IMR-90 (cell line): ENCODE data around the gene CILP. TPM values are rescaled to one million over a fixed set of nuclear protein-coding genes. Genes with fewer than 3 reads are reported as not detected.

Experiments used
- ATAC-seq: fragments of 200-7000 bp; cut with Tn5 transposase; 2 replicates; pipeline ENCODE4 v1.9.1; 2020; ENCODE audit warnings: low read depth, mild to moderate bottlenecking, moderate library complexity
- BruUV-seq: library from RNA; stranded (reverse); fragments of 400-500 nt; replicated peaks from 2 replicates; lab custom pipeline; 2021; lab: Mats Ljungman, UMichigan
- CTCF ChIA-PET: fragments of 300-600 bp; formaldehyde crosslinking; extraction: SDS; loops from one replicate; lab custom pipeline; 2021; ENCODE audit warnings: antibody characterized with exemption; lab: Yijun Ruan, JAX
- POLR2A ChIA-PET: fragments of 300-600 bp; sonication (Branson Sonifier 250); formaldehyde crosslinking; loops from one replicate; lab custom pipeline; 2022; ENCODE audit warnings: antibody characterized with exemption; ENCODE audit not compliant: unreplicated experiment; lab: Charles Lee
- DNase-seq: peaks from one replicate; pipeline ENCODE4 v3.0.0; 2013
- H2AFZ ChIP-seq: replicated peaks from 2 replicates; pipeline ENCODE3; 2013; ENCODE audit warnings: low read length, mild to moderate bottlenecking; ENCODE audit not compliant: poor library complexity
- H2AK5ac ChIP-seq: 2 replicates; pipeline ENCODE4 v1.6.1; 2013; ENCODE audit warnings: low read depth, low read length, inconsistent platforms
- H2AK9ac ChIP-seq: replicated peaks from 2 replicates; pipeline ENCODE3; 2013; ENCODE audit warnings: mild to moderate bottlenecking, low read depth, low read length, moderate library complexity; ENCODE audit not compliant: poor library complexity
- H2BK120ac ChIP-seq: 2 replicates; pipeline ENCODE4 v1.6.1; 2013; ENCODE audit warnings: low read depth, low read length, inconsistent platforms
- H2BK15ac ChIP-seq: 3 replicates; pipeline ENCODE4 v1.6.1; 2013; ENCODE audit warnings: low read depth, low read length, inconsistent platforms
- H2BK20ac ChIP-seq: 2 replicates; pipeline ENCODE4 v1.6.1; 2013; ENCODE audit warnings: low read depth, mild to moderate bottlenecking, inconsistent platforms, low read length, moderate library complexity
- H2BK5ac ChIP-seq: 2 replicates; pipeline ENCODE4 v1.6.1; 2013; ENCODE audit warnings: mild to moderate bottlenecking, low read depth, low read length, inconsistent platforms; ENCODE audit not compliant: poor library complexity, severe bottlenecking
- H3K14ac ChIP-seq: replicated peaks from 2 replicates; pipeline ENCODE4 v1.6.1; 2013; ENCODE audit warnings: low read depth, low read length, inconsistent platforms
- H3K18ac ChIP-seq: 2 replicates; pipeline ENCODE4 v1.6.1; 2013; ENCODE audit warnings: low read depth, low read length, control low read depth
- H3K23ac ChIP-seq: 2 replicates; pipeline ENCODE4 v1.6.1; 2013; ENCODE audit warnings: low read depth, low read length, inconsistent platforms
- H3K27ac ChIP-seq: 2 replicates; pipeline ENCODE4 v1.5.1; 2013; ENCODE audit warnings: mild to moderate bottlenecking, control low read depth, low read length; ENCODE audit not compliant: insufficient read depth
- H3K27me3 ChIP-seq: 2 replicates; pipeline ENCODE4 v1.6.1; 2013; ENCODE audit warnings: low read length; ENCODE audit not compliant: control insufficient read depth, insufficient read depth
- H3K36me3 ChIP-seq: 2 replicates; pipeline ENCODE4 v1.6.1; 2013; ENCODE audit warnings: low read length, mixed read lengths; ENCODE audit not compliant: control insufficient read depth, insufficient read depth
- H3K4ac ChIP-seq: 2 replicates; pipeline ENCODE4 v1.6.1; 2013; ENCODE audit warnings: low read depth, low read length, inconsistent platforms
- H3K4me1 ChIP-seq: 2 replicates; pipeline ENCODE4 v1.6.1; 2013; ENCODE audit warnings: low read length, mixed read lengths; ENCODE audit not compliant: control insufficient read depth, insufficient read depth
- H3K4me2 ChIP-seq: 2 replicates; pipeline ENCODE4 v1.6.1; 2013; ENCODE audit warnings: low read depth, mild to moderate bottlenecking, control low read depth, low read length, moderate library complexity
- H3K4me3 ChIP-seq: 2 replicates; pipeline ENCODE4 v1.5.1; 2013; ENCODE audit warnings: low read depth, mild to moderate bottlenecking, control low read depth, low read length, moderate library complexity; ENCODE audit not compliant: insufficient read depth
- H3K56ac ChIP-seq: 2 replicates; pipeline ENCODE4 v1.6.1; 2013; ENCODE audit warnings: low read length, inconsistent platforms; ENCODE audit not compliant: insufficient read depth; ENCODE audit errors: extremely low read depth
- H3K79me1 ChIP-seq, 2 experiments: 2 replicates each; pipeline ENCODE4 v1.6.1; 2013; ENCODE audit warnings: low read length in 2 of 2, inconsistent platforms in 1 of 2, low read depth in 1 of 2
- H3K9ac ChIP-seq: 2 replicates; pipeline ENCODE4 v1.6.1; 2013; ENCODE audit warnings: low read depth, low read length, control low read depth
- H3K9me1 ChIP-seq: 2 replicates; pipeline ENCODE4 v1.6.1; 2013; ENCODE audit warnings: low read length, inconsistent platforms; ENCODE audit not compliant: insufficient read depth
- H3K9me3 ChIP-seq: 2 replicates; pipeline ENCODE4 v1.6.1; 2013; ENCODE audit warnings: low read length; ENCODE audit not compliant: control insufficient read depth, insufficient read depth
- H4K20me1 ChIP-seq: 2 replicates; pipeline ENCODE4 v1.6.1; 2013; ENCODE audit warnings: low read length, inconsistent platforms; ENCODE audit not compliant: insufficient read depth
- H4K5ac ChIP-seq: 2 replicates; pipeline ENCODE4 v1.6.1; 2013; ENCODE audit warnings: mild to moderate bottlenecking, low read depth, low read length, control low read depth
- H4K8ac ChIP-seq, 2 experiments: 2 replicates each; pipeline ENCODE4 v1.6.1; 2013; ENCODE audit warnings: low read depth in 2 of 2, low read length in 2 of 2, control low read depth in 1 of 2, inconsistent platforms in 1 of 2
- H4K91ac ChIP-seq: 2 replicates; pipeline ENCODE4 v1.6.1; 2013; ENCODE audit warnings: low read depth, low read length, inconsistent platforms; ENCODE audit not compliant: insufficient read depth
- BHLHE40 ChIP-seq: fragments of 150-350 bp; IDR thresholded peaks from 2 replicates; pipeline ENCODE4 v1.6.1; 2016; ENCODE audit warnings: mild to moderate bottlenecking, low read depth, low read length
- CEBPB ChIP-seq: IDR thresholded peaks from 2 replicates; pipeline ENCODE4 v1.6.1; 2012; ENCODE audit warnings: low read depth, low read length, improper control_type of control experiment
- CHD1 ChIP-seq: IDR thresholded peaks from 2 replicates; pipeline ENCODE4 v1.6.1; 2012; ENCODE audit warnings: low read depth, low read length, improper control_type of control experiment
- CTCF ChIP-seq: conservative IDR thresholded peaks from 2 replicates; pipeline ENCODE4 v1.5.1; 2012; ENCODE audit warnings: mild to moderate bottlenecking, low read depth, low read length, improper control_type of control experiment
- ELK1 ChIP-seq: fragments of 150-350 bp; IDR thresholded peaks from 2 replicates; pipeline ENCODE4 v1.6.1; 2016; ENCODE audit warnings: low read depth, mild to moderate bottlenecking, low read length, moderate library complexity, borderline replicate concordance
- FOS ChIP-seq: fragments of 150-350 bp; IDR thresholded peaks from 2 replicates; pipeline ENCODE4 v1.6.1; 2016; ENCODE audit warnings: low read depth, low read length
- MAFK ChIP-seq: IDR thresholded peaks from 2 replicates; pipeline ENCODE4 v1.6.1; 2012; ENCODE audit warnings: low read depth, low read length, improper control_type of control experiment
- MAZ ChIP-seq: IDR thresholded peaks from 2 replicates; pipeline ENCODE4 v1.6.1; 2012; ENCODE audit warnings: low read depth, mild to moderate bottlenecking, low read length, improper control_type of control experiment, moderate library complexity, borderline replicate concordance
- MXI1 ChIP-seq: IDR thresholded peaks from 2 replicates; pipeline ENCODE4 v1.6.1; 2012; ENCODE audit warnings: low read depth, mild to moderate bottlenecking, low read length, moderate library complexity, borderline replicate concordance
- NFE2L2 ChIP-seq: fragments of 150-350 bp; IDR thresholded peaks from 2 replicates; pipeline ENCODE4 v1.6.1; 2016; ENCODE audit warnings: low read depth, mild to moderate bottlenecking, low read length
- POLR2A ChIP-seq: IDR thresholded peaks from 2 replicates; pipeline ENCODE4 v1.6.1; 2012; ENCODE audit warnings: mild to moderate bottlenecking, low read depth, low read length
- RAD21 ChIP-seq: IDR thresholded peaks from 2 replicates; pipeline ENCODE4 v1.6.1; 2012; ENCODE audit warnings: low read length, improper control_type of control experiment
- RCOR1 ChIP-seq: IDR thresholded peaks from 2 replicates; pipeline ENCODE4 v1.6.1; 2012; ENCODE audit warnings: mild to moderate bottlenecking, low read length, improper control_type of control experiment; ENCODE audit not compliant: insufficient replicate concordance
- RFX5 ChIP-seq: IDR thresholded peaks from 2 replicates; pipeline ENCODE4 v1.8.0; 2012; ENCODE audit warnings: low read depth, mild to moderate bottlenecking, low read length, moderate library complexity
- SMC3 ChIP-seq: fragments of 150-350 bp; IDR thresholded peaks from 2 replicates; pipeline ENCODE4 v1.6.1; 2016; ENCODE audit warnings: low read depth, mild to moderate bottlenecking, antibody characterized with exemption, low read length, moderate library complexity
- USF2 ChIP-seq: fragments of 150-350 bp; IDR thresholded peaks from 2 replicates; pipeline ENCODE4 v1.6.1; 2017; ENCODE audit warnings: mild to moderate bottlenecking, antibody characterized with exemption, low read length, low read depth
- WGBS, 2 experiments: methylation state at CpG; one replicate each; pipeline versions ENCODE4 v1.1.5 to v1.1.7; 2013; ENCODE audit warnings: missing lambda C conversion rate in 2 of 2; ENCODE audit not compliant: insufficient read length in 1 of 2; ENCODE audit errors: extremely low coverage in 2 of 2; 5-methylcytosine and 5-hydroxymethylcytosine counted together
- dilution Hi-C: fragments of 300-500 bp; cut with HindIII; formaldehyde crosslinking; loops from one replicate; pipeline ENCODE4 v1.14.3; 2018; ENCODE audit warnings: low sequenced_read_pairs; ENCODE audit not compliant: unreplicated experiment
- in situ Hi-C: fragments of 300-500 bp; cut with MboI; formaldehyde crosslinking; loops from 3 replicates; pipeline ENCODE4 v1.14.3; 2019; ENCODE audit warnings: low sequenced_read_pairs, inconsistent platforms, mixed read lengths
- intact Hi-C: fragments of 100-400 bp; cut with micrococcal nuclease; formaldehyde crosslinking; loops from 2 replicates; pipeline ENCODE4 v1.10.0; 2022
- polyA plus RNA-seq, 3 experiments: library from polyadenylated mRNA; depleted of rRNA; stranded (reverse); fragments of >200 nt; gene quantifications; 2 replicates each; pipeline ENCODE4 v1.2.3, GENCODE V29; 2012; ENCODE audit warnings: low replicate concordance in 1 of 3
- total RNA-seq: library from RNA; depleted of rRNA; stranded (reverse); fragments of >200 nt; gene quantifications from 2 replicates; pipeline ENCODE4 v1.2.3, GENCODE V29; 2012

Gene CILP
- total and polyA plus RNA-seq, 2 of the 4 experiments (the other 2 are of a cell fraction), result under 0.01 to 0.02 TPM

- no peak overlapping the region for H3K4me2 ChIP-seq
- CTCF ChIA-PET, result interaction anchor here (0.6 kb wide), 1 partner anchor 776 kb away, joined by 4 read pairs; no protein-coding TSS in a partner anchor
- no peak overlapping the region for H2AFZ ChIP-seq
- no peak overlapping the region for H2BK5ac ChIP-seq
- POLR2A ChIA-PET, result interaction anchor here (0.7 kb wide), 2 partner anchors 14 to 955 kb away, joined by 6 read pairs; no protein-coding TSS in a partner anchor
- H3K79me1 ChIP-seq, result peaks cover 26 to 45% of the 10 kb centered on the region in 2 experiments
- H3K4ac ChIP-seq, result no peak overlapping the region
- H3K23ac ChIP-seq, result no peak overlapping the region
- H2AK9ac ChIP-seq, result no peak overlapping the region
- no peak overlapping the region for H3K27ac ChIP-seq
- H2BK20ac ChIP-seq, result no peak overlapping the region
- WGBS, 2 experiments, result 100% methylated on average over 2 of the region's 5 CpGs; no CpG with 5 or more reads in 1 of the 2 experiments
- peaks cover 33% of the 10 kb centered on the region for H3K36me3 ChIP-seq
- H3K14ac ChIP-seq, result no peak overlapping the region
- intact Hi-C loops, result no loop called here
- H3K56ac ChIP-seq, result no peak overlapping the region
- no peak overlapping the region for H4K91ac ChIP-seq
- TF ChIP-seq RAD21, result no peak
- no peak for TF ChIP-seq NFE2L2
- TF ChIP-seq MAFK, result no peak
- no peak for TF ChIP-seq BHLHE40
- TF ChIP-seq ELK1, result no peak
- TF ChIP-seq MAZ, result no peak
- TF ChIP-seq CTCF, result no peak
- no peak for TF ChIP-seq MXI1
- TF ChIP-seq SMC3, result no peak
- TF ChIP-seq USF2, result no peak
- TF ChIP-seq FOS, result no peak
- no peak for TF ChIP-seq CEBPB
- TF ChIP-seq POLR2A, result no peak
- no peak for TF ChIP-seq RFX5
- TF ChIP-seq RCOR1, result no peak
- no peak for TF ChIP-seq CHD1
- H4K20me1 ChIP-seq, result peaks cover 11% of the 10 kb centered on the region
- H3K4me3 ChIP-seq, result no peak overlapping the region
- H3K27me3 ChIP-seq, result no peaks in the 10 kb centered on the region
- no peak overlapping the region for H4K8ac ChIP-seq
- no peak overlapping the region for H3K18ac ChIP-seq
- no peak overlapping the region for H4K5ac ChIP-seq
- H3K9me3 ChIP-seq, result no peaks in the 10 kb centered on the region
- peaks cover 6% of the 10 kb centered on the region for H3K9me1 ChIP-seq
- in situ Hi-C loops, result no loop called here
- no TSS peak for BruUV-seq
- DNase-seq (peak; percentile 14), ATAC-seq (no peak)
- H3K4me1 ChIP-seq, result no peaks in the 10 kb centered on the region
- H2BK120ac ChIP-seq, result no peak overlapping the region
- H3K9ac ChIP-seq, result no peak overlapping the region
- no peak overlapping the region for H2AK5ac ChIP-seq
- H2BK15ac ChIP-seq, result no peak overlapping the region
- dilution Hi-C loops, result no loop called here
Observed at GRCh38 chr15:65171428-65171827, 39.8 kb downstream of the CILP start.
